Measurements from ENCODE around the gene HACD2.
"Not testable (repeated sequence)": the region's sequence is repeated elsewhere in the genome, so short reads cannot be mapped to it uniquely, and the experiment has no call there.

The HACD2 gene

DNA sequence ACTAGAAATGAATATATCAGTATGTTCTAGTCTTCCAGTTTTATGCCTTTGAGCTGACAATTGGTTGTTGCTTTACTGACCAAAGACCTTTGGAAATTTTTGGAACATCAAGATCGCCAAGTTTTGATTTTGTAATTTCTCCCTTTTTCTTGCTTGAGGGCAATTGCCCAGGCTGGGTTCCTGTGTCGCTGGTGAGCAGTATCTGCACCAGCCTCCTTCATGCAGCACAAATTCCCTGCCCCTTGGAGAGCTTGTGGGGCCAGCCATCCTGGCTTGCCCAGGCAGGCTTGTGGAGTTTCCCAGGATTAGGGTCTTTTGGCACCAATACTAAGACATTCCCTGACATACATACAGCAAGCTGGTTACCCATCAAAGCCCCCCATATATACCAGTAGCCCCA, 37.9 kb upstream of the HACD2 start:
- Histone ChIP-seq H3K9me3 (ENCODE audit: control insufficient read depth, insufficient read depth, low read length) (no peaks in the 10 kb centered on the region), H3K4me1 (ENCODE audit: control insufficient read depth, insufficient read depth, low read length) (no peaks in the 10 kb centered on the region), H3K9ac (ENCODE audit: low read depth, low read length) (no peak overlapping the region), H3K27me3 (ENCODE audit: control insufficient read depth, insufficient read depth, low read length) (no peaks in the 10 kb centered on the region), H3K36me3 (ENCODE audit: control insufficient read depth, insufficient read depth, low read length) (no peaks in the 10 kb centered on the region), H3K4me3 (ENCODE audit: low read depth, low read length) (no peak overlapping the region)

DNA sequence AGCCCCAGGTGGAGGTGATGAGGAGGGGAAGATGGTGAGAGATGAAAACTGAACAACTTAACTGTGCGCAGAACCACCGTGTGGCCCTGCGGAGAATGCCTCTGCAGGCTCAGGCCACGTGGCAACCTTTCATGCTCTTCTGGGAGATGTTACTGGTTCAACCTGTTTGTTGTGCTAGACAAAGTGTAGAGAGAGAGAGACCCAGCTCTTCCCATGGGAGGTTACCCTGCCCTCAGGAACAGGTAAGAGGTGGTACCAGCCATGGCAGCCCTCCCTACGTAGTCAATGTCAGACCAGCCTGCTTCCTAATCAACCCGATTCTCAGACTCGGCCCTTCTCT, 37.0 kb upstream of the HACD2 start:
- H3K9me3 ChIP-seq (ENCODE audit: control insufficient read depth, insufficient read depth, low read length): no peaks in the 10 kb centered on the region
- no peak overlapping the region for H3K9ac ChIP-seq (ENCODE audit: low read depth, low read length)
- H3K36me3 ChIP-seq (ENCODE audit: control insufficient read depth, insufficient read depth, low read length): no peaks in the 10 kb centered on the region
- no peaks in the 10 kb centered on the region for H3K4me1 ChIP-seq (ENCODE audit: control insufficient read depth, insufficient read depth, low read length)
- H3K4me3 ChIP-seq (ENCODE audit: low read depth, low read length): no peak overlapping the region
- H3K27me3 ChIP-seq (ENCODE audit: control insufficient read depth, insufficient read depth, low read length): no peaks in the 10 kb centered on the region

DNA sequence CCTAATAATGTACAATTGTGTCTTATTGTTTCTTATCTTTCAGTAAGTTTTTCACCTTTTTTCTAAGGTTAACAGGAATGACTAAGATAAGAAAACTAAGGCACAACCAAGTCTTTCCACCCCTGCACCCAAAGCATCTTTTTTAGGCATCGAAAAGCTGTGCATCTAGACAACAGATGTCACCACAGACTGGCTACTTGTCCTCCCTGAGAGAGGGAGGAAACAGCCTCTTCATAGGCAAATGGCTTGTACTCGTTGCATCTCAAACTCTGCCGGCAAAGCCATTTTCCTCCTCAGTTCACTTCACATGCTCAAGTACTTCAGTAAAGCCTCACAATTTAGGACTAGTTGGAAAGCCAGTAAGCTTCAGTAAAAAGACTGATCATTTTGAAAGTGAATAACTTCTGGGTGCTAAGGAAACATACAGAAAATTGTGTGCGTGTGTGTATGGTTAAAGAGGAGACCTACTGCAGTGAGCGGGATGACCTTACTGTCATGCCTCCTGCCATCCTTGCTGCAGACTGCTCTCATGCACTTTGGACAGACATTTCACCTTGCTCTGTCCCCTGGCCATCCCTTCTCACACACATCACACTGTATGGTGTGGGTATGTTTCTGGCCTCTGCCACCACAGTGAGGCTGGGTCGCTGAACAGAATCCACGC, 36.5 kb upstream of the HACD2 start:
- Histone ChIP-seq H3K9ac (ENCODE audit: low read depth, low read length) (no peak overlapping the region), H3K9me3 (ENCODE audit: control insufficient read depth, insufficient read depth, low read length) (no peaks in the 10 kb centered on the region), H3K36me3 (ENCODE audit: control insufficient read depth, insufficient read depth, low read length) (no peaks in the 10 kb centered on the region)

DNA sequence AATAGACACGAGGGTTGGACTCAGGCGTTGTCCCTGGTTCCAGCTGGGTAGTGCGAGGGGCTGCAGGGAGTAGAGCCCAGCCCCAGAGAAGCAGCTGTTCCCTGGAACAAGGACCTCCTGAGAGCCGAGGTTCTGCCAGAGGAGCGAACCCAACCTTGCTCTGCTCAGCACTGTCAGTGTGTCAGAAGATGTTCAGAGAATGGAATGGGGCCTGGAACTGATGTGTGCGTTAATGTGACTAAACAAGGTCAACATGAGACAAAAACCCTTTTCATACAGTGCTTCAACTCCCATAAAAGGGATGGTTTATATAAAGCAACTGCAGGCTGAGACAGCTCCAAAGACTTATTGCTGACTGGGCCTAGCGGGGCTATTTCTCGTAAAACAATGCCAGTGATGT, 35.5 kb upstream of the HACD2 start:
- Histone ChIP-seq H3K4me3 (ENCODE audit: low read depth, low read length) (no peak overlapping the region), H3K4me1 (ENCODE audit: control insufficient read depth, insufficient read depth, low read length) (no peaks in the 10 kb centered on the region), H3K36me3 (ENCODE audit: control insufficient read depth, insufficient read depth, low read length) (no peaks in the 10 kb centered on the region), H3K9me3 (ENCODE audit: control insufficient read depth, insufficient read depth, low read length) (no peaks in the 10 kb centered on the region), H3K27me3 (ENCODE audit: control insufficient read depth, insufficient read depth, low read length) (no peaks in the 10 kb centered on the region), H3K9ac (ENCODE audit: low read depth, low read length) (no peak overlapping the region)

More for the DNA sequence above, 36.5 kb upstream of the HACD2 start:
- Histone ChIP-seq H3K4me3 (ENCODE audit: low read depth, low read length) (no peak overlapping the region), H3K27me3 (ENCODE audit: control insufficient read depth, insufficient read depth, low read length) (no peaks in the 10 kb centered on the region), H3K4me1 (ENCODE audit: control insufficient read depth, insufficient read depth, low read length) (no peaks in the 10 kb centered on the region)

DNA sequence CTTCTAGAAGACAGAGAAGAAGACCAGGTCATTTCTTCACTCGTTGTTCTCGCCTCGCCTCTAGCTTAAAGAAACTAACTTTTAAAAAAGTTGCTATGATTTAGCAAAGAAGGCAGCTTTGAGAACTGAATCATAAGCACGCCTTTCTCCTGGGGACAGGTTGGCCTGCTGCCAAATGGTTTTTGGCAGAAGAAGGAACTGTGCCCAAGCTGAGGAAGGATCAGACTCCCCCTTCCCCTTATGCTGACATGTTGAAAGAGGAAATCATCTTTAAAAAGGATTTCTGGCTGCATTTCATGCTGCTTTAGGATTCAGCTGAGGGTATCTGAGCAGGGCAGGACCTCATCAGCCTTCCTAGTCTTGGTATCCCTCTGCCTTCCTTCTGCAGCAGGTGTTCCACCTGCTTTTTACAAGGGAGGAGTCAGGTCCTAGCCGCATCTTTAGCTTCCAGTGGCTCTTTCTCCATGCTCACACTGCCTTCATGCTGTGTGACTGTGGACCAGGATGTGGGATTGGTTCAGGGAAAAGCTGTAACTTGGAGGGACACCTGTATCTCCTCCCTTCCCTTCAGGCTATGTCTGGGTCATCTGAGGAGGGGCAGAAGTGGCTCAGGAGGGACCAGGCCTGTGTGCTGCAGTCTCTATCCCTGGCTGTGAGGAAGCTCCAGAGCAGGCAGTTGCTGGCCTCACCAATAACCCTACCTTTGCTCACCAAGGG, 34.1 kb upstream of the HACD2 start:
- no peaks in the 10 kb centered on the region for H3K4me1 ChIP-seq (ENCODE audit: control insufficient read depth, insufficient read depth, low read length)
- no peak overlapping the region for H3K4me3 ChIP-seq (ENCODE audit: low read depth, low read length)
- H3K9ac ChIP-seq (ENCODE audit: low read depth, low read length): no peak overlapping the region
- no peaks in the 10 kb centered on the region for H3K27me3 ChIP-seq (ENCODE audit: control insufficient read depth, insufficient read depth, low read length)
- H3K9me3 ChIP-seq (ENCODE audit: control insufficient read depth, insufficient read depth, low read length): no peaks in the 10 kb centered on the region
- H3K36me3 ChIP-seq (ENCODE audit: control insufficient read depth, insufficient read depth, low read length): no peaks in the 10 kb centered on the region

DNA sequence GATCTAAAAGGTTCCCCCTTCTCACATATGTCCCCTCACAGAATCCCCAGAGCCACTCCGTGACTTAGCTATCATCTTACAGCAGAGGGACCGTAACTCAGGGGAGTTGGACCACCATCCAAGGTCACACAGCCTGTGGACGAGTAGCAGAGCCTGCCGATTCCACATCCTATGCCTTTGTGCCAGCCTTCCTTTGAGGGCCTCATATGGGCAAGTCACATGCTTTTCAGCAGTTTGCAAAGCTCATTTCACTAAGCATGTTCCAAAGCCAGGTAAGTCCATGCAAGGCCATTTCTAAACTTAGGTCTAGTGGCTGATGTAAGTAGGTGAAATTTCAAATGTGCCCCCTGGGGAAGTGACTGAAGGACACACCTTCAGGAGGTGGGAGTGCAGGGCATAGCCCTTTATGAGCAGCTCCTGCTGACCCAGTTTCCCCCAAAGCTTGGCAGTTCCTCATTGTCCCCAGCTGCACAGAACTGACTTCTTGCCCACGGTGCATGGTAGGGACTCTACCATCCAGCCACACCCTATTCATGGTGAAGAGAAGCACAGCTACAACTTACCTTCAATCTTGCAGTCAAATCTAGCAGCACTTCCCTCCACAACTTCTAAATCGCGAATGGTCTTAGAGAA, 33.3 kb upstream of the HACD2 start:
- no peak overlapping the region for H3K9ac ChIP-seq (ENCODE audit: low read depth, low read length)
- no peak overlapping the region for H3K4me3 ChIP-seq (ENCODE audit: low read depth, low read length)
- H3K36me3 ChIP-seq (ENCODE audit: control insufficient read depth, insufficient read depth, low read length): no peaks in the 10 kb centered on the region
- no peaks in the 10 kb centered on the region for H3K4me1 ChIP-seq (ENCODE audit: control insufficient read depth, insufficient read depth, low read length)
- no peaks in the 10 kb centered on the region for H3K9me3 ChIP-seq (ENCODE audit: control insufficient read depth, insufficient read depth, low read length)
- no peaks in the 10 kb centered on the region for H3K27me3 ChIP-seq (ENCODE audit: control insufficient read depth, insufficient read depth, low read length)

DNA sequence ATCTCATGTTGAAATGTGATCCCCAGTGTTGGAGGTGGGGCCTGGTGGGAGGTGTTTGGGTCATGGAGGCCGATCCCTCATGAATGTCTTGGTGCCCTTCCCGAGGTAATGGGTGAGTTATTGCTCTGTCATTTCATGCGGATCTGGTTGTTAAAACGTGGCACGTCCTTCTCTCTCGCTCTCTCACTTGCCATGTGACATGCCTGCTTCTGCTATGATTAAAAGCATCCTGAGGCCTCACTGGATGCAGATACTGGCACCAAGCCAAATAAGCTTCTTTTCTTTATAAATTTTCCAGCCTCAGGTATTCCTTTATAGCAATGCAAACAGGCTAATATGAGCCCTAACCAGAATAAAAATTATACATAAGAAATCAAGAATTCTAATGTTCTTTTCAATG, 31.7 kb upstream of the HACD2 start:
- Histone ChIP-seq H3K9me3 (ENCODE audit: control insufficient read depth, insufficient read depth, low read length) (no peaks in the 10 kb centered on the region), H3K4me3 (ENCODE audit: low read depth, low read length) (no peak overlapping the region), H3K9ac (ENCODE audit: low read depth, low read length) (no peak overlapping the region), H3K27me3 (ENCODE audit: control insufficient read depth, insufficient read depth, low read length) (no peaks in the 10 kb centered on the region), H3K36me3 (ENCODE audit: control insufficient read depth, insufficient read depth, low read length) (no peaks in the 10 kb centered on the region), H3K4me1 (ENCODE audit: control insufficient read depth, insufficient read depth, low read length) (no peaks in the 10 kb centered on the region)

DNA sequence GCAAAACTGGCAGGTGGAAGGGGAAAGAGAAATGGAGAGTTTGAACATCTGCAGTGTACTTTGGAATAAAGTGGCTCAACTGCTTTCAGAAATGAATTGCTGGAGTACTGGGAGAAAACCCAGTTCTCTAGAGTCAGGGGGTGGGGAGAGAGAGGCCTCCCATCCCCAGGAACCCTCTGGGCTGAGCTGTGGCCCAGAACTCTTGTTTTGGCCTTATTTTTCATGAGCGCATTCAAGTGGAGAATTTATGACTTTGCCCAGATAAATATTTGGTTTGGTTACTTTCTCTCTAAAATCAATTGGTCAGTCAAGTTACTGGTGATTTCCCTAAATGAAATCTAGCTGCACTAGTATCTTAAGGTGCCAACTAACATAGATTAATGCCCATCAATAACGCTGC, 28.7 kb upstream of the HACD2 start:
- Histone ChIP-seq H3K36me3 (ENCODE audit: control insufficient read depth, insufficient read depth, low read length) (no peaks in the 10 kb centered on the region), H3K4me1 (ENCODE audit: control insufficient read depth, insufficient read depth, low read length) (no peaks in the 10 kb centered on the region), H3K4me3 (ENCODE audit: low read depth, low read length) (no peak overlapping the region), H3K9me3 (ENCODE audit: control insufficient read depth, insufficient read depth, low read length) (no peaks in the 10 kb centered on the region), H3K27me3 (ENCODE audit: control insufficient read depth, insufficient read depth, low read length) (no peaks in the 10 kb centered on the region), H3K9ac (ENCODE audit: low read depth, low read length) (no peak overlapping the region)

DNA sequence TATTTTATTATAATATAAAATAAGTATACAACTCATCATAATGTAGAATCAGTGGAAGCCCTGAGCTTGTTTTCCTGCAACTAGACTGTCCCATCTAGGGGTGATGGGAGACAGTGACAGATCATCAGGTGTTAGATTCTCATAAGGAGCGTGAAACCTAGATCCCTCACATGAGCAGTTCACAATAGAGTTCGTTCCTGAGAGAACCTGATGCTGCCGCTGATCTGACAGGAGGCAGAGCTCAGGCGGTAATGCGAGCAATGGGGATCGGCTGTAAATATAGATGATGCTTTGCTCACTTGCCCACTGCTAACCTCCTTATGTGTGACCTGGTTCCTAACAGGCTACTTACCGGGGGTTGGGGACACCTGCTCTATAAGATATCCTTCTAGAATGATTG, 26.8 kb upstream of the HACD2 start:
- not testable (repeated sequence) for H3K4me3 ChIP-seq (ENCODE audit: low read depth, low read length); H3K36me3 ChIP-seq (ENCODE audit: control insufficient read depth, insufficient read depth, low read length); H3K27me3 ChIP-seq (ENCODE audit: control insufficient read depth, insufficient read depth, low read length); H3K9ac ChIP-seq (ENCODE audit: low read depth, low read length); H3K4me1 ChIP-seq (ENCODE audit: control insufficient read depth, insufficient read depth, low read length); H3K9me3 ChIP-seq (ENCODE audit: control insufficient read depth, insufficient read depth, low read length)

DNA sequence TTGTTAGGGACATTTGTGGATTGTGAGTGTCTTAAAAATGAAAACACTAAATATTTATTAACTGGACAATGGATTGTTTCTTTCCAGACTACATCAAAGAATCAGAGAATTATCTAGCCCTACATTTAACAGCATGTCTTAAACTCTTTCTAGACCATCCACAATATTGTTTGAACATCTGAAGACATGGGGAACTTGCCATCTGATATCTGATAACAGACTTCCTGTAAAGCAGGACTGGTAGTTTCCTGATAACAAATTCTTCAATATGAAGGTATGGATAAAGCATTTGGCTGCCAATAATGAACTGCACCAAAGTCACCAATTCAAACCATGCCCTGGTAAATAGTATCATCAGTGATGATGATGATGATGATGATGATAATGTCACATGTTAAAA, 26.2 kb upstream of the HACD2 start:
- Histone ChIP-seq H3K4me1 (ENCODE audit: control insufficient read depth, insufficient read depth, low read length) (no peaks in the 10 kb centered on the region), H3K36me3 (ENCODE audit: control insufficient read depth, insufficient read depth, low read length) (no peaks in the 10 kb centered on the region), H3K9ac (ENCODE audit: low read depth, low read length) (no peak overlapping the region), H3K4me3 (ENCODE audit: low read depth, low read length) (no peak overlapping the region), H3K27me3 (ENCODE audit: control insufficient read depth, insufficient read depth, low read length) (no peaks in the 10 kb centered on the region), H3K9me3 (ENCODE audit: control insufficient read depth, insufficient read depth, low read length) (no peaks in the 10 kb centered on the region)

DNA sequence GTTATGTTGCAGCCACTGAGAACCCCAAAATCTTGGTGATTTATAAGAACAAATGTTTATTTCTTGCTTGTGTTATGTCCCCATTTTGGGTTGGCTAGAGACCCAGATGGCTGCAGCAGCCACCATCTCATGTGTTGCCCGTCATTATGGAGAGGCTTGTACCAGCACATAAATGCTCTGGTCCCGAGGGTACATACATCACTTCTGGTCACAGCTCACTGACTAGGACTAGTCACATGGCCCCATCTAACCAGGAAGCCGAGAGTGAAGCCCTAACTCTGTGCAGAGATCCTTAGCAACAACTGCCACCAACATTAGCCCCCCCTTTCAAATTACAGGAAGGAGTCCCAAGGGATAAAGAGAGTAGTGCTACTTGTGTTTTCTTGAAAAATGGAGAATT, 25.5 kb upstream of the HACD2 start:
- no peak overlapping the region for H3K9ac ChIP-seq (ENCODE audit: low read depth, low read length)
- no peaks in the 10 kb centered on the region for H3K36me3 ChIP-seq (ENCODE audit: control insufficient read depth, insufficient read depth, low read length)
- no peaks in the 10 kb centered on the region for H3K9me3 ChIP-seq (ENCODE audit: control insufficient read depth, insufficient read depth, low read length)
- no peaks in the 10 kb centered on the region for H3K4me1 ChIP-seq (ENCODE audit: control insufficient read depth, insufficient read depth, low read length)
- H3K4me3 ChIP-seq (ENCODE audit: low read depth, low read length): no peak overlapping the region
- no peaks in the 10 kb centered on the region for H3K27me3 ChIP-seq (ENCODE audit: control insufficient read depth, insufficient read depth, low read length)

DNA sequence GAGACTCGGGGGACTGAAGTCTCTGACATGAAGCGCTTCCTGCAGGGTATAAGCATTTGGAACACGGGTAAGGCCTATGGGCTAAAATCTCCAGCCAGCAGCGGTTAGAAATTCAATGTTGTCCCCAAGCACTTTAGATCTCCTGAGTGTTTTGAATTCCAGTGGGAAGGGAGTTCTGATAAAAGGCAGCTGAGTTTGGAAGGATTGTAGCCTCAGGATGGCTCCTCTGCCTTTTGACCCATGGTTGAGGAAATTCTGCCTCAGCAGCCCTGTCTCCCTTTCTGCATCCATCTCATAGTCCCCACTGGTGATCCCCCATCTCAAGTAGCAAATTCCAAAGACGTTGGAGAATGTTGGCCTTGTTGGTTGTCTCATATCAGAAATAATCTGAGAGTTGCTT, 24.2 kb upstream of the HACD2 start:
- Histone ChIP-seq H3K4me3 (ENCODE audit: low read depth, low read length) (no peak overlapping the region), H3K36me3 (ENCODE audit: control insufficient read depth, insufficient read depth, low read length) (no peaks in the 10 kb centered on the region), H3K9ac (ENCODE audit: low read depth, low read length) (no peak overlapping the region), H3K9me3 (ENCODE audit: control insufficient read depth, insufficient read depth, low read length) (no peaks in the 10 kb centered on the region), H3K27me3 (ENCODE audit: control insufficient read depth, insufficient read depth, low read length) (no peaks in the 10 kb centered on the region), H3K4me1 (ENCODE audit: control insufficient read depth, insufficient read depth, low read length) (no peaks in the 10 kb centered on the region)
